Keratinocyte (primary cell): ENCODE results near the gene SNX11.

Experiments
- CTCF ChIP-seq, 3 experiments: IDR thresholded peaks in 1 of 3; conservative IDR thresholded peaks in 1 of 3; optimal IDR thresholded peaks in 1 of 3; 2 replicates in 2 of 3; 3 replicates in 1 of 3; pipeline versions ENCODE3 to v1.5.1; 2011; ENCODE audit warnings: low read length in 3 of 3, mild to moderate bottlenecking in 3 of 3, moderate library complexity in 2 of 3, control low read depth in 1 of 3, inconsistent platforms in 1 of 3; ENCODE audit not compliant: insufficient read depth in 2 of 3; ENCODE audit errors: extremely low read depth in 1 of 3
- EZH2 ChIP-seq: IDR thresholded peaks from one replicate; pipeline ENCODE4 v1.6.1; 2012; ENCODE audit warnings: inconsistent platforms, mild to moderate bottlenecking, low read length, moderate library complexity

- TF ChIP-seq CTCF (optimal IDR thresholded peaks at IDR 0.05 in 1 of 3, IDR thresholded peaks at IDR 0.05 in 1 of 3, conservative IDR thresholded peaks at IDR 0.05 in 1 of 3; ENCODE audit: extremely low read depth in 1 of 3, insufficient read depth in 2 of 3, low read length in 3 of 3) (no peak), EZH2 (no peak)
Measured at GRCh38 chr17:48106802-48107136, 797 bp upstream of the SNX11 start.
